ACC112 (cell line): ENCODE measurements around the gene PCOLCE2.

Experiments
- H2AFZ ChIP-seq: fragments of 200-600 bp; sonication (generic); one replicate; pipeline ENCODE4 v1.6.0; 2017; ENCODE audit warnings: antibody characterized with exemption, low read length; ENCODE audit not compliant: unreplicated experiment
- H3K27ac ChIP-seq: fragments of 200-600 bp; sonication (generic); 2 replicates; pipeline ENCODE4 v1.5.1; 2014; ENCODE audit warnings: low read depth, mild to moderate bottlenecking, antibody characterized with exemption, low read length, moderate library complexity
- H3K27me3 ChIP-seq: fragments of 200-600 bp; sonication (generic); 2 replicates; pipeline ENCODE4 v1.6.1; 2014; ENCODE audit warnings: mild to moderate bottlenecking, antibody characterized with exemption, low read length, moderate library complexity, mixed read lengths; ENCODE audit not compliant: insufficient read depth
- H3K36me3 ChIP-seq: fragments of 200-600 bp; sonication (generic); 2 replicates; pipeline ENCODE4 v1.6.1; 2016; ENCODE audit warnings: mild to moderate bottlenecking, antibody characterized with exemption, low read length, moderate library complexity, mixed read lengths; ENCODE audit not compliant: insufficient read depth
- H3K4me1 ChIP-seq: fragments of 200-600 bp; sonication (generic); one replicate; pipeline ENCODE4 v1.6.1; 2016; ENCODE audit warnings: low read length, mixed read lengths; ENCODE audit not compliant: insufficient read depth, unreplicated experiment, control insufficient read depth
- H3K4me3 ChIP-seq: fragments of 200-600 bp; sonication (generic); 2 replicates; pipeline ENCODE4 v1.5.1; 2014; ENCODE audit warnings: mild to moderate bottlenecking, low read depth, low read length
- H3K79me2 ChIP-seq: fragments of 200-600 bp; sonication (generic); one replicate; pipeline ENCODE4 v1.6.0; 2016; ENCODE audit warnings: low read length; ENCODE audit not compliant: control insufficient read depth, unreplicated experiment, insufficient read depth

The PCOLCE2 gene

GRCh38 chr3:142815803-142816202, 73.1 kb downstream of the PCOLCE2 start:
- H3K36me3 ChIP-seq: 0 out of 2 replicates have a peak, but pooled peaks cover 4% of the 10 kb centered on the region
- no peak overlapping the region for H2AFZ ChIP-seq
- no peak overlapping the region for H3K4me3 ChIP-seq
- H3K79me2 ChIP-seq: no peaks in the 10 kb centered on the region
- no peak overlapping the region for H3K27ac ChIP-seq
- H3K27me3 ChIP-seq: no peaks in the 10 kb centered on the region
- H3K4me1 ChIP-seq: no peaks in the 10 kb centered on the region

- H3K79me2 ChIP-seq: no peaks in the 10 kb centered on the region
- H3K27me3 ChIP-seq: no peaks in the 10 kb centered on the region
- no peak overlapping the region for H3K4me3 ChIP-seq
- H3K36me3 ChIP-seq: peaks cover 4% of the 10 kb centered on the region; the same call in 1 of the 2 replicates
- H3K27ac ChIP-seq: no peak overlapping the region
- H3K4me1 ChIP-seq: no peaks in the 10 kb centered on the region
- no peak overlapping the region for H2AFZ ChIP-seq
Measured at GRCh38 chr3:142809259-142809658, 79.6 kb downstream of the PCOLCE2 start.

- Histone ChIP-seq H3K27me3 (no peaks in the 10 kb centered on the region), H3K36me3 (peaks cover 4% of the 10 kb centered on the region; the same call in 1 of the 2 replicates), H3K79me2 (no peaks in the 10 kb centered on the region), H3K4me1 (no peaks in the 10 kb centered on the region), H2AFZ (no peak overlapping the region), H3K27ac (peak overlapping the region; percentile 23), H3K4me3 (no peak overlapping the region)
Measured at GRCh38 chr3:142808103-142808917, 80.6 kb downstream of the PCOLCE2 start.

- peaks cover 4% of the 10 kb centered on the region; the same call in 1 of the 2 replicates for H3K36me3 ChIP-seq
- no peak overlapping the region for H3K4me3 ChIP-seq
- no peaks in the 10 kb centered on the region for H3K4me1 ChIP-seq
- no peaks in the 10 kb centered on the region for H3K27me3 ChIP-seq
- H3K27ac ChIP-seq: no peak overlapping the region
- no peaks in the 10 kb centered on the region for H3K79me2 ChIP-seq
- no peak overlapping the region for H2AFZ ChIP-seq
Measured at GRCh38 chr3:142802891-142803290, 86.0 kb downstream of the PCOLCE2 start.

GRCh38 chr3:142801746-142802145, 87.1 kb downstream of the PCOLCE2 start:
- H3K36me3 ChIP-seq: peaks cover 4% of the 10 kb centered on the region; the same call in 1 of the 2 replicates
- H3K27ac ChIP-seq: no peak overlapping the region
- no peak overlapping the region for H2AFZ ChIP-seq
- H3K4me1 ChIP-seq: no peaks in the 10 kb centered on the region
- H3K4me3 ChIP-seq: no peak overlapping the region
- H3K79me2 ChIP-seq: no peaks in the 10 kb centered on the region
- no peaks in the 10 kb centered on the region for H3K27me3 ChIP-seq

GRCh38 chr3:142796823-142797222, 92.1 kb downstream of the PCOLCE2 start:
- Histone ChIP-seq H3K4me1 (no peaks in the 10 kb centered on the region), H3K79me2 (no peaks in the 10 kb centered on the region), H3K4me3 (no peak overlapping the region), H3K27ac (no peak overlapping the region), H3K27me3 (no peaks in the 10 kb centered on the region), H2AFZ (no peak overlapping the region), H3K36me3 (0 out of 2 replicates have a peak, but pooled peaks cover 6% of the 10 kb centered on the region)

- Histone ChIP-seq H3K27ac (no peak overlapping the region), H3K27me3 (no peaks in the 10 kb centered on the region), H3K36me3 (0 out of 2 replicates have a peak, but pooled peaks cover 6% of the 10 kb centered on the region), H3K4me3 (no peak overlapping the region), H3K4me1 (no peaks in the 10 kb centered on the region), H2AFZ (no peak overlapping the region), H3K79me2 (no peaks in the 10 kb centered on the region)
Measured at GRCh38 chr3:142795332-142795731, 93.6 kb downstream of the PCOLCE2 start.

- Histone ChIP-seq H2AFZ (no peak overlapping the region), H3K27ac (no peak overlapping the region), H3K4me3 (no peak overlapping the region), H3K4me1 (no peaks in the 10 kb centered on the region), H3K27me3 (no peaks in the 10 kb centered on the region), H3K79me2 (no peaks in the 10 kb centered on the region), H3K36me3 (0 out of 2 replicates have a peak, but pooled peaks cover 6% of the 10 kb centered on the region)
Measured at GRCh38 chr3:142794508-142794907, 94.4 kb downstream of the PCOLCE2 start.

- no peak overlapping the region for H3K27ac ChIP-seq
Measured at GRCh38 chr3:142787719-142788118, 101.2 kb downstream of the PCOLCE2 start.

GRCh38 chr3:142785996-142786395, 102.9 kb downstream of the PCOLCE2 start:
- Histone ChIP-seq H3K79me2 (no peaks in the 10 kb centered on the region), H3K4me1 (no peaks in the 10 kb centered on the region), H3K4me3 (no peak overlapping the region), H3K36me3 (peaks cover 3% of the 10 kb centered on the region), H3K27me3 (no peaks in the 10 kb centered on the region), H3K27ac (no peak overlapping the region), H2AFZ (no peak overlapping the region)

More at GRCh38 chr3:142787719-142788118, 101.2 kb downstream of the PCOLCE2 start:
- H3K36me3 ChIP-seq: peaks cover 3% of the 10 kb centered on the region
- no peaks in the 10 kb centered on the region for H3K4me1 ChIP-seq
- no peak overlapping the region for H2AFZ ChIP-seq
- no peak overlapping the region for H3K4me3 ChIP-seq
- no peaks in the 10 kb centered on the region for H3K79me2 ChIP-seq
- H3K27me3 ChIP-seq: no peaks in the 10 kb centered on the region

- H2AFZ ChIP-seq: no peak overlapping the region
- H3K27ac ChIP-seq: no peak overlapping the region
- H3K79me2 ChIP-seq: no peaks in the 10 kb centered on the region
- H3K36me3 ChIP-seq: peaks cover 3% of the 10 kb centered on the region
- peaks cover 4% of the 10 kb centered on the region for H3K4me1 ChIP-seq
- H3K4me3 ChIP-seq: no peak overlapping the region
- no peaks in the 10 kb centered on the region for H3K27me3 ChIP-seq
Measured at GRCh38 chr3:142784228-142784627, 104.7 kb downstream of the PCOLCE2 start.
